Measurements from ENCODE around the gene RAB20.

The RAB20 gene

GRCh38 chr13:110554227-110554836 is 7.2 kb downstream of the RAB20 start:
- no peak for TF ChIP-seq CTCF (IDR thresholded peaks at IDR 0.05; ENCODE audit: low read depth, low read length)
- DNase-seq (ENCODE audit: extremely low read depth, low read depth): no peak

GRCh38 chr13:110553417-110553816 is 8.1 kb downstream of the RAB20 start:
- no peak for TF ChIP-seq CTCF (IDR thresholded peaks at IDR 0.05; ENCODE audit: low read depth, low read length)
- DNase-seq (ENCODE audit: extremely low read depth, low read depth): no peak

GRCh38 chr13:110552767-110553166 is 8.8 kb downstream of the RAB20 start:
- TF ChIP-seq CTCF (IDR thresholded peaks at IDR 0.05; ENCODE audit: low read depth, low read length): no peak
- DNase-seq (ENCODE audit: extremely low read depth, low read depth): no peak

- no peak for TF ChIP-seq CTCF (IDR thresholded peaks at IDR 0.05; ENCODE audit: low read depth, low read length)
- no peak for DNase-seq (ENCODE audit: extremely low read depth, low read depth)
Observed at GRCh38 chr13:110551284-110551683, 10.2 kb downstream of the RAB20 start.

GRCh38 chr13:110549795-110550160 is 11.7 kb downstream of the RAB20 start:
- no peak for TF ChIP-seq CTCF (IDR thresholded peaks at IDR 0.05; ENCODE audit: low read depth, low read length)
- DNase-seq (ENCODE audit: extremely low read depth, low read depth): no peak

GRCh38 chr13:110548891-110549794 is 12.4 kb downstream of the RAB20 start:
- DNase-seq (ENCODE audit: extremely low read depth, low read depth): no peak
- TF ChIP-seq CTCF (IDR thresholded peaks at IDR 0.05; ENCODE audit: low read depth, low read length): no peak

- no peak for TF ChIP-seq CTCF (IDR thresholded peaks at IDR 0.05; ENCODE audit: low read depth, low read length)
- no peak for DNase-seq (ENCODE audit: extremely low read depth, low read depth)
Observed at GRCh38 chr13:110546926-110547325, 14.6 kb downstream of the RAB20 start.

Measured in AG09319 (cell line).